Astrocyte (in vitro differentiated cells and primary cell): ENCODE measurements around the gene NMRK1. TPM values are rescaled to one million over a fixed set of nuclear protein-coding genes. Genes with fewer than 3 reads are reported as not detected.

Experiments
- DNase-seq: peaks from one replicate; pipeline ENCODE4 v3.0.0-alpha.2; 2010; ENCODE audit warnings: low read depth
- FAIRE-seq: peaks from 2 replicates; lab custom pipeline; 2011; peaks lifted over from hg19 to GRCh38; lab: Jason Lieb, UNC
- H2AFZ ChIP-seq: 2 replicates; pipeline ENCODE4 v1.6.0; 2012; ENCODE audit warnings: low read depth, low read length, inconsistent platforms
- H3K27ac ChIP-seq: 2 replicates; pipeline ENCODE4 v1.5.1; 2011; ENCODE audit warnings: low read depth, low read length, inconsistent platforms
- H3K27me3 ChIP-seq: 2 replicates; pipeline ENCODE4 v1.6.0; 2011; ENCODE audit warnings: low read length, inconsistent platforms; ENCODE audit not compliant: insufficient read depth
- H3K36me3 ChIP-seq: 2 replicates; pipeline ENCODE4 v1.5.1; 2011; ENCODE audit warnings: low read length, inconsistent platforms; ENCODE audit not compliant: insufficient read depth
- H3K4me1 ChIP-seq: 2 replicates; pipeline ENCODE4 v1.5.1; 2011; ENCODE audit warnings: low read length, inconsistent platforms; ENCODE audit not compliant: insufficient read depth
- H3K4me2 ChIP-seq: 2 replicates; pipeline ENCODE4 v1.6.0; 2012; ENCODE audit warnings: low read length, inconsistent platforms
- H3K4me3 ChIP-seq: 2 replicates; pipeline ENCODE4 v1.5.1; 2011; ENCODE audit warnings: low read depth, mild to moderate bottlenecking, low read length, inconsistent platforms; ENCODE audit not compliant: insufficient read depth
- H3K79me2 ChIP-seq: 2 replicates; pipeline ENCODE4 v1.6.0; 2012; ENCODE audit warnings: mild to moderate bottlenecking, low read length, inconsistent platforms; ENCODE audit not compliant: insufficient read depth
- H3K9ac ChIP-seq: 2 replicates; pipeline ENCODE4 v1.6.0; 2012; ENCODE audit warnings: mild to moderate bottlenecking, low read length, inconsistent platforms
- H3K9me3 ChIP-seq: 2 replicates; pipeline ENCODE4 v1.5.1; 2012; ENCODE audit warnings: low read depth, mild to moderate bottlenecking, low read length, inconsistent platforms; ENCODE audit not compliant: insufficient read depth
- H4K20me1 ChIP-seq: 2 replicates; pipeline ENCODE4 v1.6.0; 2012; ENCODE audit warnings: low read length, inconsistent platforms; ENCODE audit not compliant: insufficient read depth
- H3K27ac Mint-ChIP-seq: one replicate; pipeline ENCODE4 v1.8.0; 2021; ENCODE audit warnings: mild to moderate bottlenecking, mixed read lengths; ENCODE audit not compliant: unreplicated experiment
- H3K27me3 Mint-ChIP-seq: one replicate; pipeline ENCODE4 v1.8.0; 2021; ENCODE audit warnings: low read depth, mixed read lengths; ENCODE audit not compliant: unreplicated experiment
- H3K36me3 Mint-ChIP-seq: one replicate; pipeline ENCODE4 v1.8.0; 2021; ENCODE audit warnings: low read depth, mixed read lengths; ENCODE audit not compliant: unreplicated experiment
- H3K4me1 Mint-ChIP-seq: one replicate; pipeline ENCODE4 v1.8.0; 2021; ENCODE audit warnings: low read depth, mixed read lengths; ENCODE audit not compliant: unreplicated experiment
- H3K4me3 Mint-ChIP-seq: one replicate; pipeline ENCODE4 v1.8.0; 2021; ENCODE audit warnings: mild to moderate bottlenecking, moderate library complexity, mixed read lengths; ENCODE audit not compliant: unreplicated experiment
- H3K9me3 Mint-ChIP-seq: one replicate; pipeline ENCODE4 v1.8.0; 2021; ENCODE audit warnings: mild to moderate bottlenecking, mixed read lengths; ENCODE audit not compliant: unreplicated experiment
- CTCF ChIP-seq: IDR thresholded peaks from 2 replicates; pipeline ENCODE4 v1.5.1; 2011; ENCODE audit warnings: low read depth, mild to moderate bottlenecking, inconsistent platforms, low read length, moderate library complexity; ENCODE audit not compliant: insufficient read depth
- EZH2 ChIP-seq: IDR thresholded peaks from 2 replicates; pipeline ENCODE4 v1.6.1; 2012; ENCODE audit warnings: mild to moderate bottlenecking, low read length, inconsistent platforms; ENCODE audit not compliant: insufficient read depth
- total RNA-seq: library from RNA; stranded (reverse); gene quantifications from 2 replicates; pipeline ENCODE4 v1.2.1, GENCODE V29; 2021

The NMRK1 gene
- total RNA-seq, 1 donor from 2014 or later, result 15.2 TPM

GRCh38 chr9:75036793-75037192 is 51.2 kb downstream of the NMRK1 start:
- H3K79me2 ChIP-seq, result no peaks in the 10 kb centered on the region
- H3K9ac ChIP-seq, result no peak overlapping the region
- no peaks in the 10 kb centered on the region for H4K20me1 ChIP-seq
- peaks cover 2% of the 10 kb centered on the region for H3K4me1 Mint-ChIP-seq
- H3K36me3 Mint-ChIP-seq, result no peaks in the 10 kb centered on the region
- H3K4me2 ChIP-seq, result no peak overlapping the region
- no peak for FAIRE-seq
- DNase-seq, result no peak
- no peaks in the 10 kb centered on the region for H3K27me3 Mint-ChIP-seq
- H3K9me3 ChIP-seq, result no peaks in the 10 kb centered on the region
- no peaks in the 10 kb centered on the region for H3K27me3 ChIP-seq
- no peaks in the 10 kb centered on the region for H3K36me3 ChIP-seq
- TF ChIP-seq EZH2, result no peak
- TF ChIP-seq CTCF, result no peak
- peaks cover 2% of the 10 kb centered on the region for H3K9me3 Mint-ChIP-seq
- no peak overlapping the region for H3K4me3 ChIP-seq
- H3K4me3 Mint-ChIP-seq, result no peak overlapping the region
- H3K27ac ChIP-seq, result no peak overlapping the region
- no peak overlapping the region for H3K27ac Mint-ChIP-seq
- H2AFZ ChIP-seq, result no peak overlapping the region
- peaks cover 12% of the 10 kb centered on the region for H3K4me1 ChIP-seq

- Histone ChIP-seq H3K27ac (no peak overlapping the region), H3K4me1 (peaks cover 5% of the 10 kb centered on the region), H3K27me3 (peaks cover 2% of the 10 kb centered on the region), H3K79me2 (no peaks in the 10 kb centered on the region), H3K4me2 (no peak overlapping the region), H4K20me1 (no peaks in the 10 kb centered on the region), H3K9me3 (no peaks in the 10 kb centered on the region), H3K4me3 (no peak overlapping the region), H3K9ac (no peak overlapping the region), H3K36me3 (no peaks in the 10 kb centered on the region), H2AFZ (no peak overlapping the region)
- Mint-ChIP-seq H3K36me3 (no peaks in the 10 kb centered on the region), H3K9me3 (no peaks in the 10 kb centered on the region), H3K27me3 (no peaks in the 10 kb centered on the region), H3K27ac (no peak overlapping the region), H3K4me1 (peaks cover 2% of the 10 kb centered on the region), H3K4me3 (no peak overlapping the region)
- DNase-seq (no peak), FAIRE-seq (no peak)
- no peak for TF ChIP-seq CTCF
- no peak for TF ChIP-seq EZH2
Measured at GRCh38 chr9:75033791-75034473, 54.0 kb downstream of the NMRK1 start.
